BE2C (cell line): ENCODE results near the gene C9orf57. TPM values are rescaled to one million over a fixed set of nuclear protein-coding genes. Genes with fewer than 3 reads are reported as not detected.
"Not testable (repeated sequence)": the region's sequence is repeated elsewhere in the genome, so short reads cannot be mapped to it uniquely, and the experiment has no call there.

Experiments
- DNase-seq: peaks from one replicate; pipeline ENCODE4 v3.0.0-alpha.2; 2020
- H3K27me3 ChIP-seq: fragments of 250-450 bp; sonication (Bioruptor Pico); 2 replicates; pipeline ENCODE4 v1.5.1; 2020; ENCODE audit warnings: mild to moderate bottlenecking
- H3K36me3 ChIP-seq: fragments of 250-450 bp; sonication (Bioruptor Pico); 2 replicates; pipeline ENCODE4 v1.5.1; 2020; ENCODE audit warnings: mild to moderate bottlenecking
- H3K4me1 ChIP-seq: fragments of 250-450 bp; sonication (Bioruptor Pico); 2 replicates; pipeline ENCODE4 v1.5.1; 2020
- H3K4me3 ChIP-seq: 2 replicates; pipeline ENCODE4 v1.5.1; 2011; ENCODE audit warnings: low read depth, low read length
- H3K9me3 ChIP-seq: fragments of 250-450 bp; sonication (Bioruptor Pico); 2 replicates; pipeline ENCODE4 v1.5.1; 2020
- polyA plus RNA-seq: library from polyadenylated mRNA; unstranded; fragments of >200 nt; gene quantifications from one replicate; pipeline ENCODE4 v1.2.1, GENCODE V29; 2012; ENCODE audit warnings: low read depth, missing spikeins; ENCODE audit not compliant: insufficient read length, insufficient read depth
- TF ChIP-seq, protein P1 (sequence below): IDR thresholded peaks from 2 replicates; pipeline ENCODE4 v1.5.1; 2012; ENCODE audit warnings: mild to moderate bottlenecking, low read depth, low read length

C9orf57 gene, protein sequence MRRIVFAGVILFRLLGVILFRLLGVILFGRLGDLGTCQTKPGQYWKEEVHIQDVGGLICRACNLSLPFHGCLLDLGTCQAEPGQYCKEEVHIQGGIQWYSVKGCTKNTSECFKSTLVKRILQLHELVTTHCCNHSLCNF
- not detected for polyA plus RNA-seq

DNA sequence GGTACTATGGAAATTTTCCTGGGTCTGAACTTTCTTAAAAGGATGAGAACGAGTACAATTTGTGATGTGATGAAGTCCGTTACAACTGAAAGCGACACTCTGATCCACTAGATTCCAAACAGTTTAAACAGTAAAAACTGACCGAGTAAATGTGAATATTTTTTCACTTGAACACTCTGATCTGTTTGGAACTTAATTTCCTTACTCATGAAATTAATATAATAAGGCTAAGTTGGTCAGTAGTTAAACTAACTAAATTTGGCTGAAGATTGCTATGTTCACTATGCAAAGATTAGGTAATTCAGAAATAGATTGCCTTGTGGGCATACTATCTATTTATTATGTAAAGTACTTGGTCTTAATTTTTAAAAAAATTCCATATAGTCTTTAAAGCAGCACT, at the start of gene C9orf57:
Gene C9orf57 (minus strand): TSS at position 101 of the 400 bp plus-strand sequence. CDS start 1,282 bp downstream, outside the sequence.
- Histone ChIP-seq H3K36me3 (no peaks in the 10 kb centered on the region), H3K27me3 (no peaks in the 10 kb centered on the region; the same call in 1 of the 2 replicates), H3K9me3 (no peaks in the 10 kb centered on the region), H3K4me3 (no peak within 1 kb of the TSS), H3K4me1 (no peaks in the 10 kb centered on the region)
- TF ChIP-seq, protein P1, sequence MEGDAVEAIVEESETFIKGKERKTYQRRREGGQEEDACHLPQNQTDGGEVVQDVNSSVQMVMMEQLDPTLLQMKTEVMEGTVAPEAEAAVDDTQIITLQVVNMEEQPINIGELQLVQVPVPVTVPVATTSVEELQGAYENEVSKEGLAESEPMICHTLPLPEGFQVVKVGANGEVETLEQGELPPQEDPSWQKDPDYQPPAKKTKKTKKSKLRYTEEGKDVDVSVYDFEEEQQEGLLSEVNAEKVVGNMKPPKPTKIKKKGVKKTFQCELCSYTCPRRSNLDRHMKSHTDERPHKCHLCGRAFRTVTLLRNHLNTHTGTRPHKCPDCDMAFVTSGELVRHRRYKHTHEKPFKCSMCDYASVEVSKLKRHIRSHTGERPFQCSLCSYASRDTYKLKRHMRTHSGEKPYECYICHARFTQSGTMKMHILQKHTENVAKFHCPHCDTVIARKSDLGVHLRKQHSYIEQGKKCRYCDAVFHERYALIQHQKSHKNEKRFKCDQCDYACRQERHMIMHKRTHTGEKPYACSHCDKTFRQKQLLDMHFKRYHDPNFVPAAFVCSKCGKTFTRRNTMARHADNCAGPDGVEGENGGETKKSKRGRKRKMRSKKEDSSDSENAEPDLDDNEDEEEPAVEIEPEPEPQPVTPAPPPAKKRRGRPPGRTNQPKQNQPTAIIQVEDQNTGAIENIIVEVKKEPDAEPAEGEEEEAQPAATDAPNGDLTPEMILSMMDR = no peak
- no peak for DNase-seq

DNA sequence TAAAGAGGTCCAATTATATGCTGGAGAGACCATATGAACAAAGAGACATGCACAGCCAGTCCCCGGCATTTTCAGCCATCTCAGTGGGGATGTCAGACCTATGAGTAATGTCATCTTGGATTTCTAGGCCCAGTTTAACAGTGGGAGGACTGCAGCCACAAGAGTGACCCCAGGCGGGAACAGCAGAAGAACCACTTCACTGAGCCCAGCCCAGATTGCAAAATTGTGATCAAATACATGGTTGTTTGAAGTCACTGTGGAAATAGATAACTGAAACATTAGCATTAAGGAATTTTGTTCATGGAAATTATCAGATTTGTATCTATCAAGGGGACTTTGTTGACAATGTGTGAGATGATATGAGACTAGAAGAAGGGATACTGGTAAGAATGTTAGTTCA, 42.1 kb upstream of the C9orf57 start:
- DNase-seq = no peak
- TF ChIP-seq, protein P1 = no peak
- no peaks in the 10 kb centered on the region for H3K27me3 ChIP-seq
- H3K4me1 ChIP-seq = no peaks in the 10 kb centered on the region
- no peaks in the 10 kb centered on the region for H3K36me3 ChIP-seq
- no peaks in the 10 kb centered on the region for H3K9me3 ChIP-seq
- H3K4me3 ChIP-seq = no peak overlapping the region

DNA sequence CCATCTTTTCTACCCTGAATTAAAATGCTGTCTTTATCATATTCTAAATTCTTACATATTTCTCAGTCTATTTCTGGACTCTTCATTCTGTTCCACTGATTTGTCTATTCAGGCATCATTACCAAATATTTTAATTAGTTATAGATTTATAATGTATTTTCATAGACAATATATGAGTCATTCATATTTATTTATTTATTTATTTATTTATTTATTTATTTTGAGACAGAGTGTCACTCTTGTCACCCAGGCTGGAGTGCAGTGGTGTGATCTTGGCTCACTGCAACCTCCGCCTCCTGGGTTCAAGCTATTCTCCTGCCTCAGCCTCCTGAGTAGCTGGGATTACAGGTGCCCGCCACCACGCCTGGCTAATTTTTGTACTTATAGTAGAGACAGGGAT, 35.1 kb upstream of the C9orf57 start:
- not testable (repeated sequence) for H3K4me3 ChIP-seq, H3K4me1 ChIP-seq, H3K9me3 ChIP-seq, H3K27me3 ChIP-seq, H3K36me3 ChIP-seq, DNase-seq

DNA sequence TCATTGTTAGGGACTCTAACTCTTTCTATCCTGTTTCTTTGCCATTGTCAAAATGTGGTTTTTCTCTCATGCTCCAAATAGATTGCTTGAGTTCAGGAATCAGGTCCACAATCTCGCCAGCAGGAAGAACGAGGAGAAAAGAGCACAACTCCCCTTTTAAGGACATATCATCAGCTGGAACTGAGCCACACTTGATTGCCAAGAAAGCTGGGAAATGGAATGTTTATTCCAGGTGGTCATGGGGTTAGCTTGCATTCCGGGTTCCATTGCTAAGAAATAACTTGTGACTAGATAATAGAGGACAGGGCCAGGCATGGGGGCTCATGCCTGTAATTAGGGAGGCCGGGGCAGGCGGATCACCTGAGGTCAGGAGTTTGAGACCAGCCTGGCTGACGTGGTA, 32.4 kb upstream of the C9orf57 start:
- H3K4me1 ChIP-seq = no peaks in the 10 kb centered on the region
- TF ChIP-seq, protein P1 = no peak

DNA sequence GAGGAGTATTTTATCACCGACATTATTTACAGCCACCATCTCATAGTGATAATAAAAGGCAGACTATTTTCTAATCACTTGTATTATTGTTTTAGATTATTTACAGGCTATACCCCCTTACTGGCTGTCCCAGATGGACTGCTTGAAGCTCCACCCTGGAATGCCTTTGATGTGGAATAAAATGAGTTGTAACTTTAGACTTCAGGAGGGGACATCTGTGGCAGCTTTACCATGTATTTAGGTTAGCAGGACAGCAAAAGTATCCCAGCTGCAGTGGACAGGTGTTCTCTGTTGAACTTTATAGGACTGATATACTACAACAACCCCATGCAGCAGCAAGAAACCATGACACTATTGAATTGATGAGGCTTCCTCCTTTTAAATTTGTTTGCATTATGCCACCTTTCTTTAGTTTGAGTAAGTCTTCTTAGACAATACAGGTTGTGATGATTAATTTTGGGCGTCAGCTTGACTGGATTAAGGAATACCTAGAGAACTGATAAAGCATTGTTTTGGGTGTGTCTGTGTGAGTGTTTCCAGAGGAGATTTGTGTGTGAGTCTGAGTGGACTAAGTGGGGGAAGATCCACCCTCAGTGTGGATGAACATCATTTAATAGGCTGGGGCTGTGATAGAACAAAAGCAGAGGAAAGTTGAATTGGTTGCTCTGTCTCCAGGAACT, 29.2 kb upstream of the C9orf57 start:
- H3K27me3 ChIP-seq = no peaks in the 10 kb centered on the region
- no peaks in the 10 kb centered on the region for H3K4me1 ChIP-seq
- TF ChIP-seq, protein P1 = no peak
- H3K9me3 ChIP-seq = no peaks in the 10 kb centered on the region
- no peaks in the 10 kb centered on the region for H3K36me3 ChIP-seq
- DNase-seq = no peak
- no peak overlapping the region for H3K4me3 ChIP-seq

More for the DNA sequence above, 32.4 kb upstream of the C9orf57 start:
- no peaks in the 10 kb centered on the region for H3K9me3 ChIP-seq
- H3K4me3 ChIP-seq = no peak overlapping the region
- no peaks in the 10 kb centered on the region for H3K36me3 ChIP-seq
- H3K27me3 ChIP-seq = no peaks in the 10 kb centered on the region
- DNase-seq = no peak

DNA sequence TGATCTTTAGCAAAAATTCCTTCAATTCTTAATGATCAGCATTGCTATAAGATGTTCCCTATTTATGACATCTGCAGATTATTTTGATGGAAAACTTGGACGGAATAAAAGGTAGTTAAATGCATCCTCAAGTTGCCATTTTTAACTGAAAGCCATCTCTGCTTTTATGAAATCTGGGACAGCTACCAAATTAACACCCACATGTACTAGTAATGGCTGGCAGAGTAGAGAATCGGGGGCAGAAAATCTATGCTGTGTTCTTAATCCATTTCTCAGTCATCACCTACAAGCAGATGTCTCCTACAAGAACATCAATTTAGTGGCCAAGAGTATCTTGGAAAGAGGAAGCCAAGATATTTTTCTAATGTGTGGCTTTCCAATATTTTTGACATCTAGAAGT, 22.1 kb upstream of the C9orf57 start:
- Histone ChIP-seq H3K36me3 (no peaks in the 10 kb centered on the region), H3K4me3 (no peak overlapping the region), H3K4me1 (no peaks in the 10 kb centered on the region), H3K9me3 (no peaks in the 10 kb centered on the region), H3K27me3 (no peaks in the 10 kb centered on the region)
- TF ChIP-seq, protein P1 = no peak
- DNase-seq = no peak

DNA sequence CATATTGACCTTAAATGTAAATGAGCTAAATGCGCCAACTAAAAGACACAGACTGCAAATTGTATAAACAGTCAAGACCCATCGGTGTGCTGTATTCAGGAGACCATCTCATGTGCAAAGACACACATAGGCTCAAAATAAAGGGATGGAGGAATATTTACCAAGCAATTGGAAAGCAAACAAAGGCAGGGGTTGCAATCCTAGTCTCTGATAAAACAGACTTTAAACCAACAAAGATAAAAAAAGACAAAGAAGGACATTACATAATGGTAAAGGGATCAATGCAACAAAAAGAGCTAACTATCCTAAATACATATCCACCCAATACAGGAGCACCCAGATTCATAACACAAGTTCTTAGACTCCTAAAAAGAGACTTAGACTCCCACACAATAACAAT, 14.3 kb upstream of the C9orf57 start:
- H3K36me3 ChIP-seq, DNase-seq, H3K4me3 ChIP-seq, H3K27me3 ChIP-seq, H3K9me3 ChIP-seq, H3K4me1 ChIP-seq: not testable (repeated sequence)
